ENCODE measurements around the gene NLGN3.
"Not testable (repeated sequence)": the region's sequence is repeated elsewhere in the genome, so short reads cannot be mapped to it uniquely, and the experiment has no call there.

NLGN3 gene

DNA sequence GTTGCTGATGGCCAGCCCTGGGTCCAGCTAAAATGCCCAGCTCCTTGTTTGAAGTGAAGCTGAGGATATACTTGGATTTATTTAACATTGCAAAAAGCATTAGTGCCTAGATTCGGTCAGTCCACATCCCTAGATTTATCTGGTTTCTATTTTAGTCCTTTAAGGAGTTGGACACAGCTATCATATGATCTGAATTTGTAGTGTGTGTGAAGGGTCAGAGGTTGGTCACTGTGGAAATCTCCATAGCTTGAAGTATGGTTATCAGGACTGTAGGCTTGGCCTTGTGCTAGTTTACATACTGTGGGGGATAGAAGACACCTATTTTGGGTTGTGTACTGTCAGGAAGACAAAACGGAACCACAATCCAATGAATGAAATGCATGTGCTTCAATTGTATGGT is 28.8 kb downstream of the NLGN3 start:
- DNase-seq, result peak; percentile 1

DNA sequence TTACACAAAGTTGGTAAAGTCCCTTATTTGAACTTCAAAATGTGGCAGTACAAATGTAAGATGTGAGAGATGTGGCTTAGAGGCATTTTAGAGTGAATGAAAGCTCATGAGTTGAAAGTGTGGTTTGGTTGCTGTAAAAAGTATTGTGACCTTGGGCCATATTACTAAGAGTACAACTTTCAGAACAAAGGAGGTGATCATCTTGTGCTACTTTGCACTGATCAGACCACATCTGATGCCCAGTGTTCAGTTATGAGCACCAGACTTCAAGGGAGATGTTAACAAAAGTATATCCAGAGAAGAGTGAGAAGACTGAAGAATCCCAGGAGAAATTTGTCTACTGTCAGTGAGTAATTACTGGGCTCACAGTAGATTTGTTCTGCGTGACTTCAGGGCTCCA is 30.2 kb downstream of the NLGN3 start:
- DNase-seq, result no peak

DNA sequence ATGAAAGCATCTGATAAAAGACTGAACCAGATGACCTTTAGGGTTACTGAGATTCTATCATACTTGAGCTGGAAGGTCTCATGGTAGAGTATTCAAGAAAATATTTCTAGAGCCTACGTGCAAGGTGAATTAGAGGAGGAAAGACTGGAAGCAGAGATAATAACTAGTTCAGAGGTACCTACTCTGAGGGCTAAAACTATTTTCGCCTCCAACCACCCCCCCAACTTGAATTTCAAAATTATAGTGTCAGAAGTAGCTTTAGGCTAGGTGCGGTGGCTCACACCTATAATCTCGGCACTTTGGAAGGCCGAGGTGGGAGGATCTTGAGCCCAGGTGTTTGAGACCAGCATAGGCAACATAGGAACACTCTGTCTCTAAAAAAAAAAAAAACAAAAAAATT is 30.9 kb downstream of the NLGN3 start:
- DNase-seq, result no peak

DNA sequence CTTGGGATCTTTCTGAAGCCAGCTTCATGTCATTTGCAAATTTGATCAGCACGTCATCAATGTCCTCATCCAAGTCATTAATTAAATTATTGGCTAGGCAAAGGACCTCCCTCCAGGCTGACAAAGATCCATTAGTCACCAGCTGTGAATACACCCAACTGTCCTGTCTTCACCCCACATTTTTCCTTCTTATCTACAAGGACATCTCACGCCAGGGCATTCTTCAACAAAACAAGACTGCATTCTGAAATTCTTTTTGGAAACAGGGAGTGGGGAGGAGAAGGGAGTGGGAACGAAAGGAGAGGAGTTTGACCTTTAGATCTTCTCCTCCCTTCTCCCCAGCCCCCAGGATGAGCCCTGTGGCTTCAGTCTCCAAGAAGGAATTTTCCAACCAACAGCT is 32.7 kb downstream of the NLGN3 start:
- no peak for DNase-seq

DNA sequence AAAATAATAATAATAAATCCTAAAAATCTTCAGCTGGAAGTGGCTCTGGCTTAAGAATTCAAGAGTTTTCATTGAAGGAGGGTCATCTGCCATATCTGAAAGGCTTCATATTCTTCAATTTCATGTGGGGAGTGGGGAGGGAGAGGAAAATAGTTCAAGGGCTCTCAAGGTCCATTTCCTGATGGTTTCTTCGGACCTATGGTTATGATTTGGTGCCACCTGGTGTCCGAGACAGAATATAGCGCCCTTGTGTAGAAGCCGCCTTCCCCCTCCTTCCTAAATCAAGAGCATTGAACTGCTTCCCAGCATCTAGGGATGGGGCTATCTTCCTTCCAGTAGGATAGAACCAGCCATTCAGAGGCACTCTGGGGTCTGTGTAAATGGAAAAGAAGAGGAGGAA is 34.3 kb downstream of the NLGN3 start:
- DNase-seq, result peak; percentile 51

DNA sequence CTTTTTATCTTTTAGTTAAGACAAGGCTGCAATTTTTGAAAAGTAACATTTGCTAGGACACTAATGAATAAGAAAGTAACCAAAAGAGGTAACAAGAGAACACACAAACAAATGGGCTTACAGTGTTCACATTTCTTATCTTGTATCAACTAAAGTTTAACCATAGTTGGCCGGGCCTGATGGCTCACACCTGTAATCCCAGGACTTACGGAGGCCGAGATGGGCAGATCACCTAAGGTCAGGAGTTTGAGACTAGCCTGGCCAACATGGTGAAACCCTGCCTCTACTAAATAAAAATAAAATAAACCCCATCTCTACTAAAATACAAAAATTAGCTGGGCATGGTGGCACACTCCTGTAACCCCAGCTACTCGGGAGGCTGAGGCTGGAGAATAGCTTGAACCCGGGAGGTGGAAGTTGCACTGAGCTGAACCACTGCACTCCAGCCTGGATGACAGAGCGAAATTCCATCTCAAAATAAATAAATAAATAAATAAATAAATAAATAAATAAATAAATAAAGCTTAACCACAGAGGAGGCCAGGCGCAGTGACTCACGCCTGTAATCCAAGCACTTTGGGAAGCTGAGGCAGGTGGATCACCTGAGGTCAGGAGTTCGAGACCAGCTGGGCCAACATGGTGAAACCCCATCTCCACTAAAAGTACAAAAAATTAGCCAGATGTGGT is 36.1 kb downstream of the NLGN3 start:
- not testable (repeated sequence) for DNase-seq

DNA sequence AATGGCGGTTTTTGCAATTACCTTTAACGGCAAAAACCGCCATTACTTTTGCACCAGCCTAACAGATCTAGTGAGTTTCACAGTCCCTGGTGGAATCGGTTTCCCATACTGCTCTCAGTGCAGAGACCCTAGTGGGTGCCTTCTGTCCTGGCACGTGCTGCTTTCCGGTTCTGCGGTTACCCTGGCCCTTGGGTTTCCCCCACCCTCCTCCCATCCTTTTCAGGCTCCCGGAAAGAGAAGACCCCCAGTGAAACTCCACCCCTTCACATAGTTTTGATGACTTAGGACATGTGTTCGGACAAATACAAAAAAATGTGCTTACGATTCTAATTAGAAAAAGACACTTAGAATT is 36.9 kb downstream of the NLGN3 start:
- peak; percentile 9 for DNase-seq

DNA sequence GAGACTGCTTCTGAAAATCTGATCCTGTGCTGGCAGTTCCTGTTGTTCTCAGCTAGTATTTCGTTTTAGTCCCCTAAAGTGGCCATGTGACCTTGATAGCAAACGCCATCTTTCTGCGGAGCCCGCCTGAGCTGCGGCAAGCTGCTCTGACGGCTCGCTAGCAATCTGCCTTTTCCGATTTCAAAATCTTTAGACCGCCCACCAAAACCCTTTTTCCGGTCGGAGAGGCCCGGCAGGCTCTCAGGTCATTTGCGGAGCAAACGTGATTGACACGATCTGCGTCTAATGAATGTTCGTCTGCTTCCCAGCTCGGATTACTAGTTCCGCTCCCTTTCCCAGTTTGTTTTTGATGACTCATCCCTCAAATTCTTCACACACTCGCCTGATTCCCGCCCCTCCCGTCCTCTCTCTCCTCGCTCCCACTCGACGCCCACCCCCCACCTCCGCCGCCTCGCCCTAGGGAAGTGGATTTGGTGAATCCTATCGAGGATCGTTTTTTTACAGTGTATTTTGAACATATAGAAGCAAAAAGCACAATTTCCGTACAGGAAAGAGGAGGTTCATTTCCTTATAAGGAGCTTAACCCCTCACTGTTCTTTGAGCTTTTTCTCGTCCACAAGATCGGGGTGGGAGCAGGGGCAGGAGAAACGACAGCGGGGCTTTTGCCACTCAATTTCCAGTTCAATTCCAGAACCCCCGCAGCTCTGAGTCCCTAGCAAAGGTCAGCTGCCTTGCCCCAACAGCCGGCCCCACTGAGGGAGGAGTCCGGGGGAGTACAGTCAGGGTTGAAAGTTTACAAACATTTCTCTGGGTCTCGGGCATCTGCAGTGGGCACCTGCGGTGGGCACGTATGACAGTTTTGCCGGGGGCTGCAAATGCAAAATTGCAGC is 37.5 kb downstream of the NLGN3 start:
- peak; percentile 95 for DNase-seq

DNA sequence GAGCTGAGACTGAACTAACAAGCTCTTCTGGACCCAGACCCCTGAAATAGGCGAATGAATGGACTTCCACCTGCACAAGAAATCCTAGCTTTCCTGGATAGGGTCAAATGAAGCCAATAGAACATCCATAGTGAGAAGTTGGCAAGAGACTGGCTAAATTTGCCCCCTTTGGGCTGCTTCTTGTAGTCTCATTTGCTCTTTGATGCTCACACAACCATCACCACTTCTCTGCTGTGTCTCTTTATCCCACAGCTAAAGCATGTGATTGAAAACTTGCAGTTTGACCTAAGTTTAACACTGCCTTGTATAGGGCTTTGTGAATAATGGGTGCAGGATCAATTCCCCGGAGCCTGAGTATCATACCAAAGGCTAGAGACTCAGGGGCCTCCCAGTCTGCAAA is 38.2 kb downstream of the NLGN3 start:
- no peak for DNase-seq

DNA sequence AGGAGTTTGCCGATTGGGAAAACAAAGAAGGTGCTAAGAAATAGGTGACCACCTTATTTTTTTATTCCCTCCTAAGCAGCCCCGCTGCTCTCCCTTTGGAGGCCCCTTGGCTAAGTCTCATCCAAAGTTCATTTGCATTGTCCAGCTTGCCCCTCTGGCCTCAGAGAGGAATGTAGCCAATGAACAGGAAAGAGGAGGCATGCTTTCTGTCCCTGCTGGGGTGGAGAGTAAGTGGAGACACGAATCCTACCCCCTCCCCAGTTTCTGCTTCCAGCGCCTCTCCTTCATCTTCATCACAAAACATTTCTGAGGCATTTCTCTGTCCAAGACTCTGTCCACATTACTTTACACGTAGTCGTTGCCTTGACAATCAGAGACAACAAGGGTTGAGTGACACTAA is 38.7 kb downstream of the NLGN3 start:
- DNase-seq, result no peak

DNA sequence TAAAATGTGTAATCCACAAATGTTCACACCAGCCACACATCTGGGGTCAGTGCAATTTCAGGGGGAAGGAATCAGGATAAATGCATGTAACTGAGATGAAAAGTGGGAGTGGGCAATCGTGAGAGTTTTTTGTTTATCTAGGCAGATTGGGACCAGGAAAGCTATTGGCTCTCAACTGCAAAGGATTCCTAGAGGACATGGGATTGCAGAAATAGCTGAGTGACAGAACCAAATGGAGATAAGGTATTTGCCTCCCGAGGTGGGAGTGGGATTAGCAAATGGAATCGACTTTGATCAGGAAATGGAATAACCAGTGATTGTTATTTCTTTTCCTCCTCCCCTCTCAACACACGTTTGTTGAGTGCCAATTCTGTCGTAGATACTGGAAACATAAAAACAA is 39.5 kb downstream of the NLGN3 start:
- DNase-seq, result no peak

DNA sequence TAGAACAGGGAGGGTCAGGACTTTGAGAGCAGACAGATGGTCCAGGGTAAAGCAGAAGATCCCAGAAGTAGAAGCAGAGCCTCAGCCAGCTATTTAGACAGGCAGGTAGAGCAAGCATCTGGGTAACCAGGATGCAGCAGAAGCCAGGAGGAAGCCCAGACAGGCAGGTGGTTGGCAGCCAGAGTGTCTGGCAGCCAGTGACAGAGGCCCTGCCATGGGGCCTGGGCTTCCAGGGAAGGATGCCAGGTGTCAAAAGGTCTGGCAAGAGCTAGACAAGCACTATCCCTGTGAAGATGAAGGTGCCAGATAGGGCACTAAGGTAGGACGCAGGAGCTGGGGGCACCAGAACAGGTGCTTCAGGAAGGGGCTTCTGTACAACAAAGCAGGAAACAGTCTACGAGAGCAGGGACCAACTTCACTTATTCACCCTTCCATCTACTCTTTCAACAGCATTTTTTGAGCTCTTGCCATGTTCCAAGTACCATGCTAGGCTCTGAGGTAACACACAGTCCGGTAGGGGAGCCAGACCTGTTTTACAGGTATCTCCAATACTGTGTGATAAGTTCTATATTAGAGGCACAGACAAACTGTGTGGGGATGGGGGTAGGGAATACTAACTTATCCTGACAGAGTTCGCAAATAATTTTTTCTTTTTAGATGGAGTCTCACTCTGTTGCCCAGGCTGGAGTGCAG is 40.3 kb downstream of the NLGN3 start:
- no peak for DNase-seq

DNA sequence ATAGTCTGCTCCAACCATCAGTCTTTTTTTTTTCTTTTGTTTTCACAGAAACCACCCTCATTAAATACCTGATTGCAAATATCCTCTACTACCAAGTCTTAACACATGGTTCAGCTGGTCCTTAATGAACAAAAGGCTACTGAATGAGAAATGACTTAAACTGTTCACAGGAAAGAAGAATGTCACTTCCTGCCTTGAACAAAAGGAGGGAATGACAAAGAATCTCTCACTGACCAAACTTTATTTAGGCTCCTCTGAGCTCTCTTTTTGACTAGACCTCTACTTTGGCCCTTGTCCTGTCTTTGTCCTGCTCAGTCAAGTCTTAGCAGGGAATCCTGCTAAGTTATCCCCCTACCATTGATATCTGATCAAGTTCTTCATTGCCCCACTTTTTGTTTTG is 46.6 kb downstream of the NLGN3 start:
- DNase-seq, result no peak

DNA sequence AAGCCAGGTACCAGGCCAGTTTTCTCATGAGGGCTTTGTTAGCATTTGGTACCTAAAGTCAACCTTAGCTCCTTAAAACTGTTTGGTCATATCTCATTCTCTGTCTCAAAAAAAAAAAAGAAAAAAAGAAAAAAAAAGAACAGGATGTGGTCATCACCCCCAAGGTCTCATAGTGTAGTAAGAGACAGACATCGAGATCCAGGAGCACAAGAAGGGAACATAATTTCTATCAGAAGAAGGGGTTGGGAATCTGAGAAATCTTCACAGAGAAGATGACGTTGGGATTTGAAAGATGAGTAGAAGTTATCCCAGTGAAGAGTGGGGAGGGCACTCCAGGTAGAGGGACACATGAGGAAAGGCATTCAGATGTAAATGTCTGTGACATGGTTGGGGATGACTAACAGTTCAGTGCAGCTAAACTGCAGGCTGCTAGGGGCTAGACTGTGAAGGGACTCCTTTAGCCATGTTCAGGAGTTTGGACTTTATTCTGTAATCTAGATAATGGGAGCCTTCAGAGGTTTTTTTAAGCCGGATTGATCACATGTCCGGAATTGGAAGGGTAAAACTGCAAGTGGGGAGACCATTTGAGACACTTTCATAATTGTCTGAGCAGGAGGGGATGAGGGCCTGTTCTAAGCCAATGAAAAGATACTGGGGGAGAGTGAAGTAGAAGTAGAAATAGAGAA is 51.5 kb downstream of the NLGN3 start:
- peak; percentile 8 for DNase-seq

DNA sequence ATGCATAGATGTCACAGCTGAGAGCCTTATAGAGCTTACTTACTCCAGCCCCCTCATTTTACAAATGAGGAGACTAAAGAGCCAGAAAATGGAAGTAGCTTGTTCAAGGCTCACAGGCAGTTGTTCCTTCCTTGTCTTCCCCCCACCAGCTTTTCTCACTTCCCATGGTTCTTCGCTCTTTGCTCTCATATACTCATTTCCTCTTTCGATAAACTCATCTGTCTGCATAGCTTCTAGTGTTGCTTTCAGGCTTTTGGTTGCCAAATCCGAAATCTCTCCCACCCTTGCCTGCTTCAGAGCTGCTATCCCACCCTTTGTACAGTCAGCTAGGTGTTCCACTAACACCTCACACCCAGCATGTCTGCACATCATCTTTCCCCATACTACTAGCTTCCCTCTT is 53.4 kb downstream of the NLGN3 start:
- peak; percentile 70 for DNase-seq

DNA sequence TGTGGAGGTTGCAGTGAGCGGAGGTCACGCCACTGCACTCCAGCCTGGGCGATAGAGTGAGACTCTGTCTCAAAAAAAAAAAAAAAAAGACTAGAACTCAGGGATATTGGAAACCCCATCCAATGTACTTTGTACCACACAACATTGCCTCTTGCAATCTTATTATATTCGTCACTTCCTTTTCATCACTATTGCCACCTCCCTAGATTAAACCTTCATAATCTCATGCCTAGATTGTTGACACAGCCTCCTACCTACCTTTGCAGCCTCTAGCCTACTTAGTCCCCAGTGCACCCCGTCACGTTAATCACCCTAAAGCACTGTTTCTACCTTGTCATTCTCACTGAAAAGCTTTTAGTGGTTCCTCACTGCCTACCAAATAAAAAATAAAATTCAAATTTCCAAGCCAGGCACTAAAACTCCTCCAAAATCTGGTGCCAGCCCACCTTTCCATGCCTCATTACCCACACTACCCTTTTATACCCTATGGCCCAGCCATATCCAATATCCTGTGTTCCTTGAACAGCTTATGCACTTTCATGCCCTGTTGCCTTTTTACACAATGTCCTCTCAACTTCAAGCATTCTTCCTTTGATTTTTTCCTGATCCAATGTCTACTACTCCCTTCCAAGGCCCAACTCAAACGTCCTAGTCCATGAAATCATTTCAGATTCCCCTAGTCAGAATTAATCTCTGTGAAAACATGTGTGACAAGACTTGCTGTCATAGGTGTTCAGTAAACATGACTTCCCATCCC is 54.8 kb downstream of the NLGN3 start:
- DNase-seq, result no peak

DNA sequence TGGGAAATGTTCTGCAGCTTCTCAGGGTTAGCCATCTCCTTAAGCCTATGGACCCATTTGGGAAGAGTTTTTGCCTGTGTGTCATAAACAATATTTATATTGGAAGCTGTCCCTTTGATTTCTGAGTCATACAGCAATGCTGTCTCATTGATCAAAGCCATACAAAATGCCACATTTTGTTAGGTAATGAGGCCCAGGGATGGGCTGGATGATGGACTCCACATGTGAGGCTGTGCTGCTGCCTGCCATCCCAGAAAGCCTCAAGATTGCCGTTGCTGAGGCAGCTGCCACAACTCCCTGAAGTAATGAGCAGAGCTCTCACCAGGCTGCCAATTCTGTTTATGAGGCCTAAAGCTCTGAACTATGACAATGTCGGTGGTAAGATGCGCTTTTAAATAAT is 66.2 kb downstream of the NLGN3 start:
- no peak for DNase-seq

DNA sequence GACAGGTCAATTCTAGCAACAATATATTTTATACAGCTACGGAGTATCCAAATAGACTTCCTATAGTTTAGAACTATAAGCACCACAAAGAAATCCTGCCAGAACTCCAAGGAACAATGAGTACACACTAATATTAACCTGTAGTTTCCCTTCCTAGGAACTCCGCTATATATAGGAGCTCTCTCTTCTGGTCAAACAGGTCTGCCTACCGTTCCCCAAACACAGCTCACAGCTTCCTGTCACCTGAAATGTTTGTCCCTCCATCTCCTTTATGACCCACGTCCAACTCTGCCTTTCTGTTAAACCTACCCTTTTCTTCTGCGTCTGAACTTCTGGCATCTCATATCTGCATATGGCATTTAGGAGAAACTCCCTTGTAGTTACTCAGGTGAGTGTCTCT is 67.9 kb downstream of the NLGN3 start:
- no peak for DNase-seq

DNA sequence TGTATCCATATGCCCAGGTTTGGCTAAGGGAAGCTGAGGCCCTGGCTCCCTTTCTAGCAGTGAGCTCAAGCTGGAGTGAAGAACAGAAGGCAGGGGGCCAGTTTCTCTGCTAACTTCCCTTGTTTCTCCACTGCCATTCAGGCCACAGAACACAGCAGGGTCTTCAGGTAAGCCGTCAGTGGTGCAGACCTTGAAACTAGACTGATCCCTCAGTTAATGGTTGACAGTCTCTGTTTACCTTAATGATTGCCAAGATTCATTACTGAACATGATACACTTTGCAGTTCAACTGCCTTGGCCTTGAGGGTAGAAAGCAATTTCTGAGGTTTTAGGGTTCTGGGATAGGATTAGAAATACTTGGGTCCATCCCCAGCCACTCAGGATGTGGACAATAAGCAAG is 69.5 kb downstream of the NLGN3 start:
- no peak for DNase-seq

DNA sequence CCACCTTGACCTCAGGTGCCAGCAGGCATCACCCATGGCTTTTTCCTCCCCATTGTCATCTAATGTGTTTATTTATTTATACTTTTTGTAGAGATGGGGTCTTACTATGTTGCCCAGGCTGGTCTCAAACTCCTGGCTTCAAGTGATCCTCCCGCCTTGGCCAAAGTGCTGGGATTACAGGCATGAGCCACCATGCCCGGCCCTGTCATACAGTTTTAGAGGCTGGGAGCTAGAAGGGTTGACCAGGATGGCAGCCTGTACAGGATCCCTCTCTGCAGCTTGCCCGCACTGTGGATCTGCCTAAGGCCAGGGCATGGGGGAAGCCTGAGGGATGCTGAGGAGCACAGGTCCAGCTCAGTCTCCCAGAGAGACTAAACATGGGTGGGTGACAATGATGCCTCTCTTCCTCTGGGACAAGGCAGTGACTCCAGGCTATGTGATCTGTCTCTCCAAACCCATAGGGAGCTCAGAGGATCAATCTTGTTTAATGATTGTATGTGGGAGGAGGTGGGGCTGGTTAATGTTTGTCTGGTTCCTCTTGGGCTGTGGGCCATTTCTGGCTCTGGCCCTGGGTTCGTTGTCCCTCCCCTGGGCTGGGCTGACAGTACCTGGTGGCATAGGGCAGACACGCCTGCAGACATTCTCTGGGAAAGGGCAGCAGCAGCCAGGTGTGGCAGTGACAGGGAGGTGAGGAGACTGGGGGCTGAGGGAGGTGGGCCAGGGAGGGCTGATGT is 70.1 kb downstream of the NLGN3 start:
- no peak for DNase-seq

DNA sequence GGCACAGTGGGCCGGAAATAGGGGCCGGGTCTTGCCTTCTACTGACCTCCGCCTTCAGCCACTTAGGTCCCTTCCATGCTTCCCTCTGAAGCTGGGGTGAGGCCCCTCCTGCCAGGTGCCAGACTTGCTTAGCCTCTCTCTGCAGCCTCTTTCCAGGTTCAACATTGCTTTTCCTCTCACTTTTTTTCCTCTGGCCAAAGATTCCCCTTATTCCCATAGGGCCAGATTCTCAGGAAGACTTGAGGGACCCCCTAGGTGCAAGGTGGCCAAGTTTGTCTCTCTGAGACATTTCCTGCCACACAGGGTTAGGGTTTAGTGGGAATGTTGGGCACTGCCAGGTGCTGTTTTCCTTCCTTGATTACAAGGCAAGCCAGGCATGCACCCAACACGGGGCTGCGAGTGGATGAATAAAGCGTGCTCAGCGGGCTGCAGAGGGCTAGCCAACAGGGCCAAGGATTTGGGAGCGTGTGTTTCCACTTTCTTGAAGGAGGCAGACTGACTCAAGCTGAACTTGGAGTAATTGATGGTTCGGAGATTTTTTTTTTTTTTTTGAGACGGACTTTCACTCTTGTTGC is 70.8 kb downstream of the NLGN3 start:
- DNase-seq, result no peak

DNA sequence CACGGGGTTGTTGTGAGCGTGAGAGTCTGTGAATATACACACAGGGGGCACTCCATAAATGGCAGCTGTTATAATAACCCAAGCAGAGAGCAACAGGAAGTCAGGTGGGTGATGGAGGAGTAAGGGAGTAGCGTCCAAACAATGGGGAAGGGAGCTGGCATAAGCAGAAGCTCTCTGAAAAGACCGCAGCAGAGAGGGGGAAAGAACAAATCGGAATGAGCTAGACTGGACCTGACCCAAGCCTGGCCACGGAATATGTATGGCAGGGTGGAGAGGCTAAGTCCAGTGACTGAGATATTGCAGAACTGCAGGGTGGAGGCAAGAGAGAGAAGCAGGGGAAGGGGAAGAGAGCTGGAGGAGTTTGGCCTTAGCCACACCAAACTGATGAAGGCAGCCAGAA is 71.8 kb downstream of the NLGN3 start:
- no peak for DNase-seq

All from inflammatory macrophage treated with lipopolysaccharide for 4 hours (primary cell).